ENCODE measurements around the gene KCNG3. TPM values are rescaled to one million over a fixed set of nuclear protein-coding genes. Genes with fewer than 3 reads are reported as not detected.

KCNG3 gene
- total RNA-seq, 3 donors from 2014 or later = 0.24 to 0.50 (median 0.38) TPM

DNA sequence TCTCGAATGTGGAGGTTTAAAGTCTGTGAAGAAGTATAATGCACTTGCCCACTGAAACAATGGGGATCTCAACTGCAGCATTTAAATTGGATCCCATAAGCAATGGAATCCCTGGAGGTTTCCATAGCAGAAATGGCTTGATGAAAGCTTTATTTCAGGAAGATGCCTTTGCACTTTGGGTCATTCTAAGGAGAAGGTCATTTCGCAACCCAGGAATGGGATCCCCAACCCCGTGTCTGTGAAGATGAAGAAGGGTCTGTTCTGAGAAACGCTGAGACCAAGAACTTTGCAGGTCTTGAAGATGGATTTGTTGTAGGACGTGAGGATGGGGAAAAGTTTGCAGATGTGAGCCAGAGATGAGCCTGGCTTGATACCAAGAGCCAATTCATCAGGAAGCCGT lies 1.8 kb upstream of the KCNG3 start:
- peaks cover 21% of the 10 kb centered on the region for H3K27me3 Mint-ChIP-seq (ENCODE audit: low read depth)
- DNase-seq (no peak), ATAC-seq (no peak)
- no peaks in the 10 kb centered on the region for H3K36me3 Mint-ChIP-seq (ENCODE audit: insufficient read depth)
- H3K4me3 Mint-ChIP-seq = no peak overlapping the region
- no peaks in the 10 kb centered on the region for H3K9me3 Mint-ChIP-seq
- peaks cover 7% of the 10 kb centered on the region for H3K4me1 Mint-ChIP-seq (ENCODE audit: low read depth)

DNA sequence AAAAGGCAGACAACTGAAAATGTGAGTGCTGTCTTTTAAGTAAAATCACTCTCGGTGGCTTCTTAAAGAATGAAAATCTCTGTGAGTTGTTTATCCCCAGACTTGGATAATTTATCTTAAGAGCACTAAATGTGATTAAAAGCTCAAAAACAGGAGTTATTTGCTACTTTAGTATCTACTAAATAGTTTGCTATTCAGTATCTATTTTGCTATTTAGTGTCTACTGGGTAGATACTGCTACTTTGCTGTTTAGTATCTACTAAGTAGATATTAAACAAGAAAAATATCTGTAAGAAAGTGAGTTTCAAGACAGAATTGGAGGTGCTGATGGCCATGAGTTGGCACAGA lies 1.4 kb upstream of the KCNG3 start:
- DNase-seq = no peak
- H3K4me1 Mint-ChIP-seq (ENCODE audit: low read depth) = peaks cover 7% of the 10 kb centered on the region
- peak overlapping the region; percentile 90 for H3K4me3 Mint-ChIP-seq
- no peaks in the 10 kb centered on the region for H3K9me3 Mint-ChIP-seq
- ATAC-seq = no peak
- H3K36me3 Mint-ChIP-seq (ENCODE audit: insufficient read depth) = no peaks in the 10 kb centered on the region
- H3K27me3 Mint-ChIP-seq (ENCODE audit: low read depth) = peaks cover 21% of the 10 kb centered on the region

DNA sequence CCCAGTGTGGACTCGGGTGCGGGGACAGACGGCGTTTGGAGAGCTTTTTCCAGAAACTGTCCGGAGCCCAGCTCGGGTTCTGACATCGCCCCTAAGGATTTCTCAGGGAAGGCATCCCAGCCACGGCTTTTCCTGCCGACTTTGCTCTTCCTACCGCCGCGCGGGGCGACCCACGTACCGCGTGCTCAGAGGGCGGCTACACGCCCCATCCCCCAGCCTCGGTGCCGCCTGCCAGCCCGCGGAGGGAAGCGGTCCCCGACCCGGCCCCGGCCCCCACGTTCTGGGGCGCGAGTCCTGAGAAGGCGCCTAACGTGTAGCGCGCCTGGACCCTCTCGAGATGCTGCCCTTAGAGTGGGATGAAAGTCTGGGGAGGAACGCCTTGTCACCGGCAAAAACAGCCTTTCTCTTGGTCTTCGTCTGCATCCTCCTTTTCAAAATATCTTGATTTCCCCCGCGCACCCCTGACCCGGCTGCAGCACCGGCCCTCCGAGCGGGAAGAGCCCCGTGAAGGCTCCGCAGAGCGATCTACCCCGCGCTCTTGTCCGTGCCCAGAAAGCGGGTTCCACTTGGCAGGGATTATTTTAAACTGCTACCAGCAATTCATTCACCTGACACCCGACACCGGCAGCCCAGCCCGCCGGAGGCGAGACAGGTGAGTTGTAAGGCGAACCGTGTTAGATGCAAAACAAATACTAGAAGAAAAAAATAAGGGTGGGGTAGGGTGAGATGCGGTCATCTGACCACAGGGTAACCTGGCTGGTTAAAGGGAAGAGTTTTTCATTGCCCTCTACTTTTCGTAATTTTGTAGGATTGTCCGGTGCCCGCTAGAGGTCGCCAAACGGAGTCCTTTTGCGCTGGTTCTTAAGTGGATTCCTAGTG lies 812 bp upstream of the KCNG3 start:
- Mint-ChIP-seq H3K36me3 (ENCODE audit: insufficient read depth) (no peaks in the 10 kb centered on the region), H3K27me3 (ENCODE audit: low read depth) (peaks cover 21% of the 10 kb centered on the region), H3K4me3 (peak overlapping the region; percentile 90), H3K4me1 (ENCODE audit: low read depth) (peaks cover 7% of the 10 kb centered on the region), H3K9me3 (no peaks in the 10 kb centered on the region)
- DNase-seq = peak; percentile 65
- ATAC-seq = peak; percentile 59 to 63

DNA sequence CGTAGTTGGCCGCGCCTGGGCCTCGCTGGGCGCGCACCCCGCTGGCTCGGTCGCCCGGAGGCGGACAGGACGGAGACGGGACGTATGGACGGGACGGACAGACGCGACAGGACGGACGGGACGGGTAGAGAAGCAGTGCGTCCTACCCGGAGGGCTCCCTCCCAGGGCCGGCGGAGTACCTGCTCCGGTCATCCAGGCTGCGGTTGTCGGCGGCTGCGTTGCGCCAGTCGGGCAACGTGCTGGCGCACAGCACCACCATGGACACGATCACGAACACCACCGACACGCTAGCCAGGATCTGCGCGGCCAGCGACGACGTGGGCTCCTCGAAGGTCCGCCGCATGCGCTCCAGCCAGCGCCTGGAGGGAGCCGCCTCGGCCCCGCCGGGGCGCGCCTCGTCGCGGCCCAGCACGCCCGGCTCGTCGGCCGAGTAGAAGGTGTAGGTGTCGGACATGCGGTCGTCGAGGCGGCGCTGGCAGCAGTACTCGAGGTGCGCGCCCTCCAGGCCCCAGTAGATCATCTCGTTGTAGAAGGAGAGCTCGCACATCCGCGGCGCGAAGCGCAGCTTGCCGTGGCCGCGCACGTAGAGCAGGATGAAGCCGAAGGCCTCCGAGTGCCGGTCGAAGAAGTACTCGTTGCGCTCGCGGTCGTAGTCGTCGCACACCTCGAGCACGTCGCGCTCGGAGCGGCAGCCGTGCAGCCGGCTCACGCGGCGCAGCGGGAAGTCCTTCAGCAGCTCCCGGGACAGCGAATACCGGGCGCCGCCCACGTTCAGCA lies 903 bp downstream of the KCNG3 start:
- peak; percentile 30 for DNase-seq
- Mint-ChIP-seq H3K27me3 (ENCODE audit: low read depth) (peaks cover 21% of the 10 kb centered on the region), H3K9me3 (no peaks in the 10 kb centered on the region), H3K4me3 (peak overlapping the region; percentile 50), H3K4me1 (ENCODE audit: low read depth) (peaks cover 7% of the 10 kb centered on the region), H3K36me3 (ENCODE audit: insufficient read depth) (no peaks in the 10 kb centered on the region)
- peak; percentile 18 to 27 for ATAC-seq

DNA sequence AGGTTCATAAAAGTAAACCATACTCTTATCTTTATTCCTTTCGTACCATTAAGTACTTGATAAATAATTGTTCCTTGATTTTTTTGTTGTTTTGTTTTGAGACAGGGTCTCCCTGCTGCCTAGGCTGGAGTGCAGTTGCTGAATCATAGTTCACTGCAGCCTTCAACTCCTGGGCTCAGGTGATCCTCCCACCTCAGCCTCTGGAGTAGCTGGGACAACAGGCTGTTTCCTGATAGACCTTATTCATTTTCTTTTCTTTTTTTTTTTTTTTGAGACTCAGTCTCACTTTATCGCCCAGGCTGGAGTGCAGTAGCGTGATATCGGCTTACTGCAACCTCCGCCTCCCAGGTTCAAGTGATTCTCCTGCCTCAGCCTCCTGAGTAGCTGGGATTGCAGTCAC lies 5.5 kb downstream of the KCNG3 start:
- Mint-ChIP-seq H3K4me1 (ENCODE audit: low read depth) (no peaks in the 10 kb centered on the region), H3K9me3 (no peaks in the 10 kb centered on the region), H3K27me3 (ENCODE audit: low read depth) (peaks cover 11% of the 10 kb centered on the region), H3K4me3 (no peak overlapping the region), H3K36me3 (ENCODE audit: insufficient read depth) (no peaks in the 10 kb centered on the region)
- no peak for ATAC-seq
- DNase-seq = no peak

DNA sequence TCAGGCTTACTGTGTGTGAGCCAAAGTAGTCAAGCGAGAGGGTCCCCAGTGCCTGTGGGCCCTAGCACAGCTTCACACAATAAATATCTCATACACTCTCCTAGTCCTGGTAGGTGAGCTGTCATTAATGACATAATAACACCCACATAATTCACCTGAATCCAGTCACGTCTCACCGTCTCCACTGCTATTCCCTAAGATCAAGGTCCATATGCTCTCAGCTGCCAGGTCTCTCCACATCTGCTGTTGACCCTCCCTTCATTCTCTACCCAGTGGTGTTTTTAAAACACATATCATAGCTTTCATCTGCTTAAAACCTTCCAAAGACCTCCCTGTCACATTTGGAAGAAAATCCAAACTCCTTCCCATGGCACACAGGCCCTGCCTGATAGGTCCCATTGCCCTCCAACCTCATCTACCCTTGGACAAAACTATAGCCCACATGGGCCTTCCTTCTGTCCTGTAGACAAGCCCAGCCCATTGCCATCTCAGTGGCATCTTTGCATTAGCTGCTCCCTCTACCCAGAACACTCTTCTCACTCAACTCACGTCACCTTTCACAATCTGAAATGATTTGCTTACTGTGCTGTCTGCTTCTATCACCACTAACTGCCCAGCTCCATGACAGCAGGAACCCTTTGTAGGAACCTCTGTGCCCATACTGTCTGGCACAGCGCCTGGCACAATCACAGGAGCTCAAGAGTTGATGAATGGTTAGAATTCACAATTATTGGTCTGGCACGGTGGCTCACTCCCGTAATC lies 7.5 kb downstream of the KCNG3 start:
- H3K36me3 Mint-ChIP-seq (ENCODE audit: insufficient read depth) = no peaks in the 10 kb centered on the region
- no peak for ATAC-seq
- no peaks in the 10 kb centered on the region for H3K9me3 Mint-ChIP-seq
- no peaks in the 10 kb centered on the region for H3K27me3 Mint-ChIP-seq (ENCODE audit: low read depth)
- DNase-seq = no peak
- no peak overlapping the region for H3K4me3 Mint-ChIP-seq
- H3K4me1 Mint-ChIP-seq (ENCODE audit: low read depth) = no peaks in the 10 kb centered on the region

DNA sequence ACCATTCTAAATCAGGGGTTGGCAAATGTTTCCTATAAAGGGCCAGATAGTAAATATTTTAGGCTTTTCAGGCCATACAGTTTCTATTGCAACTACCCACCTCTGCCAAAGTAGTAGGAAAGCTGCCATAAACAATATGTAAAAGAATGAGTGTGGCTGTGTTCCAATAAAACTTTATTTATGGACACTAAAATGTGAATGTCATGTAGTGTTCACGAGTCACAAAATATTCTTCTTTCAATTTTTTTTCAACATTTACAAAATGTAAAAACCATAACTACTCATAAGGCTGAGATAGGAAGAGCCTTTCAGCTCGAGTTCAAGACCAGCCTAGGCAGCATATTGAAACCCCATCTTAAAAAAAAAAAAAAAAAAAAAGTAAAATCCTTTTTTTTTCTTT lies 13.4 kb downstream of the KCNG3 start:
- Mint-ChIP-seq H3K36me3 (ENCODE audit: insufficient read depth) (no peaks in the 10 kb centered on the region), H3K4me3 (no peak overlapping the region), H3K9me3 (no peaks in the 10 kb centered on the region), H3K4me1 (ENCODE audit: low read depth) (no peaks in the 10 kb centered on the region), H3K27me3 (ENCODE audit: low read depth) (no peaks in the 10 kb centered on the region)
- DNase-seq = no peak
- ATAC-seq = no peak

DNA sequence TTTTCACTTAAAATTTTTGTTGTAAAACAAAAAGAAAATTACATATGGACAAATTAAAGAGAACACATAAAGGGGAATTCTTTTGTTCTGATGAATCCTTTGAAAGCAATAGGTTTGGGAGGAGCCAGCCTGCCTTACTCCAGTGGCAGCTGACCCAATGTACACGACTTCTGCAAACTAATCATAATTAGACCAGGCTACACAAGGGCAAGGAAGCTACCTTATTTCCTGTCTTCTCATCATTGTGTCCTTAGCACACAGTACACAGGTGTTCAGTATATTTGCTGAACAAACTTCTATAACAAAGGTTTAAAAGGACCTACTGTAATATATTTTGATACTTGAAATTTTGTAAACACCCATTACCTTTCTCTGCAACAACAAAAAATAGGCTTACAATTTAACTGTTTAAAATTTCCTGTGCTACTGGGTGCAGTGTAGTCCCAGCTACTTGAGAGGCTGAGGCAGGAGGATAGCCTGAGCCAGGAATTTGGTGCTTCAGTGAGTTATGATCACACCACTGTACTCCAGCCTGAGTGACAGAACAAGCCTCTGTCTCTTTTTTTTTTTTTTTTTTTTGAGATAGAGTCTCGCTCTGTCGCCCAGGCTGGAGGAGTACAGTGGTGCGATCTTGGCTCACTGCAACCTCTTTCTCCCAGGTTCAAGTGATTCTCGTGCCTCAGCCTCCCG lies 18.9 kb downstream of the KCNG3 start:
- no peak for DNase-seq
- H3K27me3 Mint-ChIP-seq (ENCODE audit: low read depth) = no peaks in the 10 kb centered on the region
- H3K4me3 Mint-ChIP-seq = no peak overlapping the region
- ATAC-seq = no peak
- H3K9me3 Mint-ChIP-seq = no peaks in the 10 kb centered on the region
- H3K4me1 Mint-ChIP-seq (ENCODE audit: low read depth) = no peaks in the 10 kb centered on the region
- no peaks in the 10 kb centered on the region for H3K36me3 Mint-ChIP-seq (ENCODE audit: insufficient read depth)

DNA sequence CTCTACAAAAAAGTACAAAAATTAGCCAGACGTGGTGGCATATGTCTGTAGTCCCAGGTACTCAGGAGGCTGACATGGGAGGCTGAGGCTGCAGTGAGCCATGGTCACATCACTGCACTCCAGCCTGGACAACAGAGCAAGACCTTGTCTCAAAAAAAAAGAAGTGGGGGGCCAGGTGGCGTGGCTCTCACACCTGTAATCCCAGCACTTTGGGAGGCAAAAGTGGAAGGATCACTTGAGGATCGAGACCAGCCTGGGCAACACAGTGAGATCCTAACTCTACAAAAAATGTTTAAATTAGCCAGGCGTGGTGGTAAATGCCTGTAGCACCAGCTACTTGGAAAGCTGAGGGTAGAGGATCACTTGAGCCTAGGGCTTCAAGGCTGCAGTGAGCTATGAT lies 23.1 kb downstream of the KCNG3 start:
- ATAC-seq (no peak), DNase-seq (no peak)
- Mint-ChIP-seq H3K4me1 (ENCODE audit: low read depth) (no peaks in the 10 kb centered on the region), H3K9me3 (no peaks in the 10 kb centered on the region), H3K36me3 (ENCODE audit: insufficient read depth) (no peaks in the 10 kb centered on the region), H3K27me3 (ENCODE audit: low read depth) (no peaks in the 10 kb centered on the region), H3K4me3 (no peak overlapping the region)

DNA sequence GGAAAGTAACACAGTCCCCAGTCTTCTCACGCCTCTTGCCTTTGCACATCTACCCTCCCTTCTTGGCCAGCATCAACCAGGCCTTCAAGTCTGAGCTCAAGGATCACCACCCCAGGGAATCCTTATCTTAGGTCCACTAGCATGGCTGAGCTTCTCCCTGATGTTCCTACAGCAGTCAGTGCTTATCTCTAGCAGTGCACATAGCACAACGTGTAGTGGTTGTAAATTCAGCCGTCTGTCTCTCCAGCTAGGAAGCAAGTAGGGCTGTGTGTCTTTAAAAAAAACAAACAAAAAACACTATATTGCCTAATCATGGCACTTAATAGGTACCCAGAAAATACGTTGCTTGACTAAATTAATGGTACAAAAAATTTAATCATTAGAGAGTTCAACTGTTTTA lies 29.2 kb downstream of the KCNG3 start:
- Mint-ChIP-seq H3K9me3 (no peaks in the 10 kb centered on the region), H3K4me1 (ENCODE audit: low read depth) (no peaks in the 10 kb centered on the region), H3K4me3 (no peak overlapping the region), H3K36me3 (ENCODE audit: insufficient read depth) (no peaks in the 10 kb centered on the region), H3K27me3 (ENCODE audit: low read depth) (no peaks in the 10 kb centered on the region)
- DNase-seq (no peak), ATAC-seq (no peak)

DNA sequence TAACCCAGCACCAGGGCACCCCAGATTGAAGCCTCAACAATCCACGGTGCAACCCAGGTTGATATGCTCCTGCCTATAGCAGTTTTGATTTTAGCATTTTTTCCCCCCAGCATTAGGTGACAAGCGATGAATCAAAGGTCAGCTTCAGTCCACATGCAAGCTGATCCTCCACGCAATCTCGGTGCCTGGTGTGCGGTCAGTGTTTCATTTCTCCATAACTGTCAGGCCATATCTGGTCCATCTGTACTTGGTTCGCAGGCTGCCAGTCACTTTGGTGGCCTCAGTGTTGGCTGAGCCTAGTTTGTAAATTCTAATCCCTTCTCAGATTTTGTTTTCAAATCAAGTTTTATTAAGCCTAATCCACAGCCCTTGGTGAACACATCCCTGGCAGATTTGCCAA lies 30.2 kb downstream of the KCNG3 start:
- Mint-ChIP-seq H3K27me3 (ENCODE audit: low read depth) (peaks cover 5% of the 10 kb centered on the region), H3K36me3 (ENCODE audit: insufficient read depth) (no peaks in the 10 kb centered on the region), H3K4me3 (no peak overlapping the region), H3K9me3 (no peaks in the 10 kb centered on the region), H3K4me1 (ENCODE audit: low read depth) (no peaks in the 10 kb centered on the region)
- ATAC-seq = no peak
- DNase-seq = no peak

DNA sequence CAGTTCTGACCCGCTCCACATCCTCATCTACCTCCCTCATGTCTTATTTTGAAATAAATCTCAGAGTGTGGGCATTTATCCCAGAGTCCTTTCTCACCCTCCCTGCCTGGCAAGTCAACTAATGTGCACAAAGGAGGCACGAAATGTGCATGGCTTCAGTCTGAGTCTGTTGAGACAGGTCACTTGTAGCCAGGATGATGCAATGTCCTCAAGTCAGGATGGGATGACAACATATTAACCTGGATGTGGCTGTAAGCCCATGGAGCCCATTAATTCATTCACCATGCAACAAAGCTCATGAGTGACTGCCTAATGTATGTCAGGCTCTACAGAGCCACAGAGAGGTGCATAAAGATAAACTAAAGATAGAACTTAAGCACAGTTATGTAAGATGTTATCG lies 34.5 kb downstream of the KCNG3 start:
- no peaks in the 10 kb centered on the region for H3K4me1 Mint-ChIP-seq (ENCODE audit: low read depth)
- H3K4me3 Mint-ChIP-seq = no peak overlapping the region
- ATAC-seq = no peak
- DNase-seq = no peak
- peaks cover 5% of the 10 kb centered on the region for H3K27me3 Mint-ChIP-seq (ENCODE audit: low read depth)
- no peaks in the 10 kb centered on the region for H3K9me3 Mint-ChIP-seq
- H3K36me3 Mint-ChIP-seq (ENCODE audit: insufficient read depth) = no peaks in the 10 kb centered on the region

DNA sequence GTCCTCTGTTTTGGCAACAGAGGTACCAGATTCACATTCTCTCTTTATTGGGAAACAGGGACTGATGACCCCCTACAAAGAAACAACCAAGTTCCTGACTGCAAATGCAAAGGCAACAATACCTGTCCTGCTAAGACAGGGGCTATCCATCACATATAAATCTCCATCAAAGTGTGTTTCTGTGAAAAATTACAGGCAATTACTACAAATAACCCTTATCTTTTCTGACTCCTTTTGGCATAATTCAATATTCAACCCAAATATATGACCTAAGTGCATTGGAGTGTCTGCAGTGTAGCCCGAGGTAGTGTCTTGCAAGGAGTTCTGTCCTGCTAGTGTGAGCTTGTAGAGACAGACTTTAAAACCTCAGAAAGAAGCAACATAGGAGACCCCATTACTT lies 35.4 kb downstream of the KCNG3 start:
- Mint-ChIP-seq H3K4me1 (ENCODE audit: low read depth) (no peaks in the 10 kb centered on the region), H3K4me3 (no peak overlapping the region), H3K36me3 (ENCODE audit: insufficient read depth) (no peaks in the 10 kb centered on the region), H3K27me3 (ENCODE audit: low read depth) (peaks cover 8% of the 10 kb centered on the region), H3K9me3 (no peaks in the 10 kb centered on the region)
- DNase-seq (no peak), ATAC-seq (no peak)

DNA sequence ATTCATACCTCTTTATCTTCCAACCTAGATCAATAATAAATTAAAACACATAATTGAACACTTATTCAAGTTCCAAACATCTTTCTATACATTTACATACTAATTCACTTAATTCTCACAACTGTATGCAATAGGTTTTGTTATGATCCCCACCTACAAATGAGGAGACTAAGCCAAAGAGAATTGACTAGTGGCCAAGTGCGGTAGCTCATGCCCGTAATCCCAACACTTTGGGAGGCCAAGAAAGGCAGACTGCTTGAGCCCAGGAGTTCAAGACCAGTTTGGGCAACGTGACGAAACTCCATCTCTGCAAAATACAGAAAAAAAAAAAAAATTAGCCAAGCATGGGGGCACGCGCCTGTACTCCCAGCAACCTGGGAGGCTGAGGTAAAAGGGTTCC lies 36.8 kb downstream of the KCNG3 start:
- DNase-seq (no peak), ATAC-seq (no peak)
- peaks cover 14% of the 10 kb centered on the region for H3K27me3 Mint-ChIP-seq (ENCODE audit: low read depth)
- H3K9me3 Mint-ChIP-seq = peaks cover 6% of the 10 kb centered on the region
- no peaks in the 10 kb centered on the region for H3K36me3 Mint-ChIP-seq (ENCODE audit: insufficient read depth)
- no peak overlapping the region for H3K4me3 Mint-ChIP-seq
- H3K4me1 Mint-ChIP-seq (ENCODE audit: low read depth) = no peaks in the 10 kb centered on the region
